Dedifferentiated amniotic fluid mesenchymal stem cell (primary cell): Measurements from ENCODE around the gene NT5C2.

Experiments used
- DNase-seq: peaks from one replicate; pipeline ENCODE4 v3.0.0-alpha.2; 2016; ENCODE audit errors: extremely low spot score

The NT5C2 gene

GRCh38 chr10:103124420-103125096 is 68.5 kb downstream of the NT5C2 start:
- DNase-seq = no peak

- DNase-seq = no peak
These were observed 69.6 kb downstream of the NT5C2 start for GRCh38 chr10:103123282-103124024.

- DNase-seq = peak; percentile 16
These were observed 71.9 kb downstream of the NT5C2 start for GRCh38 chr10:103120977-103121735.

GRCh38 chr10:103120546-103120945 is 72.5 kb downstream of the NT5C2 start:
- DNase-seq = no peak

GRCh38 chr10:103117247-103117646 is 75.8 kb downstream of the NT5C2 start:
- no peak for DNase-seq

- DNase-seq = no peak
These were observed 78.2 kb downstream of the NT5C2 start for GRCh38 chr10:103114876-103115275.

GRCh38 chr10:103111918-103112877 is 80.9 kb downstream of the NT5C2 start:
- no peak for DNase-seq

- peak; percentile 26 for DNase-seq
These were observed 81.8 kb downstream of the NT5C2 start for GRCh38 chr10:103111031-103111917.

GRCh38 chr10:103110407-103110806 is 82.7 kb downstream of the NT5C2 start:
- no peak for DNase-seq

GRCh38 chr10:103109821-103110220 is 83.3 kb downstream of the NT5C2 start:
- DNase-seq = no peak

GRCh38 chr10:103106539-103106938 is 86.5 kb downstream of the NT5C2 start:
- no peak for DNase-seq

- DNase-seq = no peak
These were observed 87.6 kb downstream of the NT5C2 start for GRCh38 chr10:103105462-103105861.

- no peak for DNase-seq
These were observed 88.4 kb downstream of the NT5C2 start for GRCh38 chr10:103104721-103105120.

- DNase-seq = no peak
These were observed 89.1 kb downstream of the NT5C2 start for GRCh38 chr10:103103989-103104388.

- DNase-seq = no peak
These were observed 90.9 kb downstream of the NT5C2 start for GRCh38 chr10:103102195-103102594.

GRCh38 chr10:103100620-103101019 is 92.5 kb downstream of the NT5C2 start:
- no peak for DNase-seq

GRCh38 chr10:103098240-103098639 is 94.8 kb downstream of the NT5C2 start:
- no peak for DNase-seq

GRCh38 chr10:103096130-103096529 is 96.9 kb downstream of the NT5C2 start:
- DNase-seq = no peak

- DNase-seq = no peak
These were observed 98.1 kb downstream of the NT5C2 start for GRCh38 chr10:103095005-103095404.

GRCh38 chr10:103090911-103091310 is 102.2 kb downstream of the NT5C2 start:
- no peak for DNase-seq
